Keratinocyte (primary cell): Measurements from ENCODE around the gene ANO2. TPM values are rescaled to one million over a fixed set of nuclear protein-coding genes. Genes with fewer than 3 reads are reported as not detected.

Experiments used
- DNase-seq: peaks from one replicate; pipeline ENCODE4 v3.0.0-alpha.2; 2011; ENCODE audit warnings: low read depth, missing footprints, low spot score
- FAIRE-seq: peaks from 2 replicates; lab custom pipeline; 2011; peaks lifted over from hg19 to GRCh38; lab: Jason Lieb, UNC
- H2AFZ ChIP-seq: 2 replicates; pipeline ENCODE4 v1.6.0; 2012; ENCODE audit warnings: low read length, control low read depth, inconsistent platforms; ENCODE audit not compliant: control insufficient read depth
- H3K27ac ChIP-seq: 2 replicates; pipeline ENCODE4 v1.5.1; 2011; ENCODE audit warnings: low read length; ENCODE audit not compliant: control insufficient read depth, insufficient read depth
- H3K27me3 ChIP-seq: 3 replicates; pipeline ENCODE4 v1.6.0; 2011; ENCODE audit warnings: low read length; ENCODE audit not compliant: control insufficient read depth, insufficient read depth; ENCODE audit errors: extremely low read depth
- H3K36me3 ChIP-seq, 2 experiments: 2 replicates in 1 of 2; 3 replicates in 1 of 2; pipeline ENCODE4 v1.5.1; 2011; ENCODE audit warnings: low read length in 2 of 2, mild to moderate bottlenecking in 1 of 2; ENCODE audit not compliant: control insufficient read depth in 2 of 2, insufficient read depth in 2 of 2; ENCODE audit errors: extremely low read depth in 1 of 2
- H3K4me1 ChIP-seq: 3 replicates; pipeline ENCODE4 v1.5.1; 2011; ENCODE audit warnings: low read length; ENCODE audit not compliant: control insufficient read depth, insufficient read depth; ENCODE audit errors: extremely low read depth
- H3K4me2 ChIP-seq: 3 replicates; pipeline ENCODE4 v1.6.0; 2011; ENCODE audit warnings: low read depth, low read length; ENCODE audit not compliant: control insufficient read depth, insufficient read depth; ENCODE audit errors: extremely low read depth
- H3K4me3 ChIP-seq, 3 experiments: fragments of 200-600 bp in 1 of 3; sonication (generic) in 1 of 3; 2 replicates in 2 of 3; 3 replicates in 1 of 3; pipeline ENCODE4 v1.5.1; 2011 to 2016; ENCODE audit warnings: low read length in 3 of 3, mild to moderate bottlenecking in 3 of 3, control low read depth in 2 of 3, inconsistent platforms in 1 of 3, low read depth in 1 of 3, mixed read lengths in 1 of 3, mixed run types in 1 of 3, moderate library complexity in 1 of 3; ENCODE audit not compliant: control insufficient read depth in 2 of 3, insufficient read depth in 2 of 3; ENCODE audit errors: extremely low read depth in 1 of 3
- H3K79me2 ChIP-seq: 2 replicates; pipeline ENCODE4 v1.6.0; 2012; ENCODE audit warnings: low read length; ENCODE audit not compliant: control insufficient read depth, insufficient read depth
- H3K9ac ChIP-seq: 3 replicates; pipeline ENCODE4 v1.6.0; 2011; ENCODE audit warnings: low read length; ENCODE audit not compliant: control insufficient read depth, insufficient read depth; ENCODE audit errors: extremely low read depth
- H3K9me1 ChIP-seq: 3 replicates; pipeline ENCODE4 v1.6.0; 2011; ENCODE audit warnings: low read length; ENCODE audit not compliant: control insufficient read depth, insufficient read depth; ENCODE audit errors: extremely low read depth
- H3K9me3 ChIP-seq: 2 replicates; pipeline ENCODE4 v1.5.1; 2012; ENCODE audit warnings: low read depth, low read length; ENCODE audit not compliant: control insufficient read depth
- H4K20me1 ChIP-seq: 3 replicates; pipeline ENCODE4 v1.6.0; 2011; ENCODE audit warnings: low read length; ENCODE audit not compliant: control insufficient read depth, insufficient read depth; ENCODE audit errors: extremely low read depth
- CTCF ChIP-seq, 3 experiments: IDR thresholded peaks in 1 of 3; conservative IDR thresholded peaks in 1 of 3; optimal IDR thresholded peaks in 1 of 3; 2 replicates in 2 of 3; 3 replicates in 1 of 3; pipeline versions ENCODE3 to v1.5.1; 2011; ENCODE audit warnings: low read length in 3 of 3, mild to moderate bottlenecking in 3 of 3, moderate library complexity in 2 of 3, control low read depth in 1 of 3, inconsistent platforms in 1 of 3; ENCODE audit not compliant: insufficient read depth in 2 of 3; ENCODE audit errors: extremely low read depth in 1 of 3
- EZH2 ChIP-seq: IDR thresholded peaks from one replicate; pipeline ENCODE4 v1.6.1; 2012; ENCODE audit warnings: inconsistent platforms, mild to moderate bottlenecking, low read length, moderate library complexity
- dilution Hi-C: fragments of 300-500 bp; cut with MboI; formaldehyde crosslinking; loops from one replicate; pipeline ENCODE4 v1.7.0; 2020; ENCODE audit warnings: low sequenced_read_pairs; ENCODE audit not compliant: extremely low pct_ligation_motif_present
- polyA plus RNA-seq, 5 experiments: library from polyadenylated mRNA; depleted of rRNA in 3 of 5; stranded (reverse) in 3 of 5; stranded (forward) in 1 of 5; unstranded in 1 of 5; fragments of >200 nt; gene quantifications; 1 replicate in 1 of 5; 2 replicates in 3 of 5; 3 replicates in 1 of 5; pipeline versions ENCODE4 v1.2.1 to v1.2.3, GENCODE V29; 2011 to 2012; ENCODE audit warnings: missing spikeins in 2 of 5, low read depth in 1 of 5, low replicate concordance in 1 of 5

The ANO2 gene
- polyA plus RNA-seq, 1 donor (not counting 4 experiments of a cell fraction or from before 2014, with no cell fraction given), result 0.14 TPM

- dilution Hi-C loops, result no loop called here
- Histone ChIP-seq H4K20me1 (no peaks in the 10 kb centered on the region), H3K4me1 (no peaks in the 10 kb centered on the region), H3K79me2 (no peaks in the 10 kb centered on the region), H3K4me2 (no peak overlapping the region), H3K9ac (no peak overlapping the region), H3K27ac (no peak overlapping the region), H3K4me3 (no peak overlapping the region), H3K27me3 (no peaks in the 10 kb centered on the region), H3K9me3 (peaks cover 2% of the 10 kb centered on the region), H3K9me1 (no peaks in the 10 kb centered on the region), H2AFZ (no peak overlapping the region), H3K36me3 (no peaks in the 10 kb centered on the region)
- no peak for DNase-seq
- no peak for FAIRE-seq
- TF ChIP-seq CTCF (optimal IDR thresholded peaks at IDR 0.05 in 1 of 3, IDR thresholded peaks at IDR 0.05 in 1 of 3, conservative IDR thresholded peaks at IDR 0.05 in 1 of 3; ENCODE audit: extremely low read depth in 1 of 3, insufficient read depth in 2 of 3, low read length in 3 of 3), result no peak
- TF ChIP-seq EZH2, result no peak
These were observed 329.3 kb downstream of the ANO2 start for GRCh38 chr12:5615760-5616159.

- H3K27ac ChIP-seq, result no peak overlapping the region
- no peaks in the 10 kb centered on the region for H3K9me1 ChIP-seq
- dilution Hi-C loops, result no loop called here
- no peak for DNase-seq
- no peaks in the 10 kb centered on the region for H3K4me1 ChIP-seq
- no peaks in the 10 kb centered on the region for H4K20me1 ChIP-seq
- no peaks in the 10 kb centered on the region for H3K79me2 ChIP-seq
- H3K4me2 ChIP-seq, result no peak overlapping the region
- H3K27me3 ChIP-seq, result no peaks in the 10 kb centered on the region
- peaks cover 2% of the 10 kb centered on the region for H3K9me3 ChIP-seq
- H3K9ac ChIP-seq, result no peak overlapping the region
- H2AFZ ChIP-seq, result no peak overlapping the region
- no peak for FAIRE-seq
- H3K4me3 ChIP-seq, result no peak overlapping the region
- TF ChIP-seq CTCF (optimal IDR thresholded peaks at IDR 0.05 in 1 of 3, IDR thresholded peaks at IDR 0.05 in 1 of 3, conservative IDR thresholded peaks at IDR 0.05 in 1 of 3; ENCODE audit: extremely low read depth in 1 of 3, insufficient read depth in 2 of 3, low read length in 3 of 3) (no peak), EZH2 (no peak)
- no peaks in the 10 kb centered on the region for H3K36me3 ChIP-seq
These were observed 330.8 kb downstream of the ANO2 start for GRCh38 chr12:5614256-5614655.
